ENCODE measurements around the gene TUBB. TPM values are rescaled to one million over a fixed set of nuclear protein-coding genes. Genes with fewer than 3 reads are reported as not detected.
A peak's percentile ranks its signal among the peaks of the same experiment; 100 is the strongest.

TUBB gene
- total RNA-seq, 4 donors from 2014 or later: 69.9 to 188 (median 95.6) TPM

GRCh38 chr6:30726506-30727413, 6.6 kb downstream of the TUBB start:
- peaks cover 3 to 40% (median 10%) of the 10 kb centered on the region in 4 donors for H3K4me1 ChIP-seq
- H3K36me3 ChIP-seq: peaks cover 0 to 81% (median 0%) of the 10 kb centered on the region in 3 donors
- no peaks in the 10 kb centered on the region for H3K9me3 ChIP-seq
- no peaks in the 10 kb centered on the region for H3K27me3 ChIP-seq
- DNase-seq: no peak
- TF ChIP-seq, protein P1, sequence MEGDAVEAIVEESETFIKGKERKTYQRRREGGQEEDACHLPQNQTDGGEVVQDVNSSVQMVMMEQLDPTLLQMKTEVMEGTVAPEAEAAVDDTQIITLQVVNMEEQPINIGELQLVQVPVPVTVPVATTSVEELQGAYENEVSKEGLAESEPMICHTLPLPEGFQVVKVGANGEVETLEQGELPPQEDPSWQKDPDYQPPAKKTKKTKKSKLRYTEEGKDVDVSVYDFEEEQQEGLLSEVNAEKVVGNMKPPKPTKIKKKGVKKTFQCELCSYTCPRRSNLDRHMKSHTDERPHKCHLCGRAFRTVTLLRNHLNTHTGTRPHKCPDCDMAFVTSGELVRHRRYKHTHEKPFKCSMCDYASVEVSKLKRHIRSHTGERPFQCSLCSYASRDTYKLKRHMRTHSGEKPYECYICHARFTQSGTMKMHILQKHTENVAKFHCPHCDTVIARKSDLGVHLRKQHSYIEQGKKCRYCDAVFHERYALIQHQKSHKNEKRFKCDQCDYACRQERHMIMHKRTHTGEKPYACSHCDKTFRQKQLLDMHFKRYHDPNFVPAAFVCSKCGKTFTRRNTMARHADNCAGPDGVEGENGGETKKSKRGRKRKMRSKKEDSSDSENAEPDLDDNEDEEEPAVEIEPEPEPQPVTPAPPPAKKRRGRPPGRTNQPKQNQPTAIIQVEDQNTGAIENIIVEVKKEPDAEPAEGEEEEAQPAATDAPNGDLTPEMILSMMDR (IDR thresholded peaks at IDR 0.05): no peak
- TF ChIP-seq POLR2A (IDR thresholded peaks at IDR 0.05): no peak
- H3K27ac ChIP-seq: peak overlapping the region in 1 of 4 donors; percentile 1
- no peak overlapping the region for H3K4me3 ChIP-seq

- no peaks in the 10 kb centered on the region for H3K27me3 ChIP-seq
- H3K9me3 ChIP-seq: no peaks in the 10 kb centered on the region
- H3K4me3 ChIP-seq: no peak overlapping the region
- no peak overlapping the region for H3K27ac ChIP-seq
- no peak for DNase-seq
- TF ChIP-seq POLR2A (IDR thresholded peaks at IDR 0.05): no peak
- TF ChIP-seq, protein P1 (IDR thresholded peaks at IDR 0.05): no peak
- H3K36me3 ChIP-seq: peaks cover 0 to 89% (median 0%) of the 10 kb centered on the region in 3 donors
- H3K4me1 ChIP-seq: peaks cover 3 to 27% (median 7%) of the 10 kb centered on the region in 4 donors
Observed at GRCh38 chr6:30727920-30728553, 7.9 kb downstream of the TUBB start.

GRCh38 chr6:30730601-30731435, 10.7 kb downstream of the TUBB start:
- peaks cover 0 to 83% (median 0%) of the 10 kb centered on the region in 3 donors for H3K36me3 ChIP-seq
- H3K27me3 ChIP-seq: no peaks in the 10 kb centered on the region
- no peaks in the 10 kb centered on the region for H3K9me3 ChIP-seq
- peak overlapping the region in 2 of 4 donors; percentile 4 to 12 for H3K4me3 ChIP-seq
- DNase-seq: peak; percentile 86 to 95 (median 91)
- H3K27ac ChIP-seq: peak overlapping the region; percentile 3 to 60 (median 24)
- no peak for TF ChIP-seq POLR2A (IDR thresholded peaks at IDR 0.05)
- TF ChIP-seq, protein P1 (IDR thresholded peaks at IDR 0.05): peak; percentile 66 to 93 (median 82)
- peaks cover 5 to 15% (median 10%) of the 10 kb centered on the region in 4 donors for H3K4me1 ChIP-seq

- peaks cover 0 to 75% (median 0%) of the 10 kb centered on the region in 3 donors for H3K36me3 ChIP-seq
- no peak for TF ChIP-seq POLR2A (IDR thresholded peaks at IDR 0.05)
- TF ChIP-seq, protein P1 (IDR thresholded peaks at IDR 0.05): no peak
- H3K27me3 ChIP-seq: no peaks in the 10 kb centered on the region
- no peak overlapping the region for H3K27ac ChIP-seq
- H3K9me3 ChIP-seq: no peaks in the 10 kb centered on the region
- DNase-seq: no peak
- peaks cover 5 to 22% (median 14%) of the 10 kb centered on the region in 4 donors for H3K4me1 ChIP-seq
- no peak overlapping the region for H3K4me3 ChIP-seq
Observed at GRCh38 chr6:30732237-30732943, 12.2 kb downstream of the TUBB start.
